Measurements from ENCODE around the gene HABP4.

The HABP4 gene

DNA sequence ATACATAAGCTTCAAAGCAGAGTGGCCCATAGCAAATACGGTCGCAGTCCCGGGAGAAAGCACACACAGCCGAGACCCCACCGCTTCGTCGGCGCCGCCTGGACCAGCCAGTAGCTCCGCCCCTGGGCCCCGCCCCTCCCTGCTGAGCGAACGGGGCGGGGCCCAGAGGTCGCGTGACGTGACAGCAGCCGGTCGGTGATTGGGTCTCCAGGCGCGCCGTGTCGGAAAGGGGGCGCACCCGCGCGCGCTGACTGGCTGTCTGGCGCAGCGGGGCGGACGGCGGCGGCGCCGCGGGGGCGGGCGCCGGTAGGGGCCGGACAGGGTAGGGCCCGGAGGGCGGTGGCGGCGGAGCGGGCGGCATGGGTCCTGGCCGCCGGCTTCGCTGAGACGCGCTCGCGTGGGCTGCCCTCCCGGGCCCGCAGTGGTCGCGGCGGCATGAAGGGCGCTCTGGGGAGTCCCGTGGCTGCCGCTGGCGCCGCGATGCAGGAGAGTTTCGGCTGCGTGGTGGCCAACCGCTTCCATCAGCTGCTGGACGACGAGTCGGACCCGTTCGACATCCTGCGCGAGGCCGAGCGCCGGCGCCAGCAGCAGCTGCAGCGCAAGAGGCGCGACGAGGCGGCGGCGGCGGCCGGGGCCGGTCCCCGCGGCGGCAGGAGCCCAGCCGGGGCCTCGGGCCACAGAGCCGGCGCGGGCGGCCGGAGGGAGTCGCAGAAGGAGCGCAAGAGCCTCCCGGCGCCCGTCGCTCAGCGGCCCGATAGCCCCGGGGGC lies at the start of gene HABP4:
Gene HABP4 (plus strand): TSS at position 325 of the 768 bp plus-strand sequence. CDS start 111 bp downstream, at position 436.
- H3K36me3 ChIP-seq (ENCODE audit: control insufficient read depth, insufficient read depth, low read length): no peaks in the 10 kb centered on the region
- DNase-seq (ENCODE audit: low read depth, low spot score): no peak
- H3K4me1 ChIP-seq (ENCODE audit: control insufficient read depth, insufficient read depth, low read length): no peaks in the 10 kb centered on the region
- H3K27ac ChIP-seq (ENCODE audit: low read length): no peak within 1 kb of the TSS
- H3K27me3 ChIP-seq (ENCODE audit: control insufficient read depth, insufficient read depth, low read length): no peaks in the 10 kb centered on the region
- WGBS (ENCODE audit: insufficient coverage, insufficient read length): no CpG with 5 or more reads among the region's 108 CpGs
- no peaks in the 10 kb centered on the region for H3K9me3 ChIP-seq (ENCODE audit: control insufficient read depth, insufficient read depth, low read length)
- H3K4me3 ChIP-seq (ENCODE audit: low read length): peak within 1 kb of the TSS; percentile 99

DNA sequence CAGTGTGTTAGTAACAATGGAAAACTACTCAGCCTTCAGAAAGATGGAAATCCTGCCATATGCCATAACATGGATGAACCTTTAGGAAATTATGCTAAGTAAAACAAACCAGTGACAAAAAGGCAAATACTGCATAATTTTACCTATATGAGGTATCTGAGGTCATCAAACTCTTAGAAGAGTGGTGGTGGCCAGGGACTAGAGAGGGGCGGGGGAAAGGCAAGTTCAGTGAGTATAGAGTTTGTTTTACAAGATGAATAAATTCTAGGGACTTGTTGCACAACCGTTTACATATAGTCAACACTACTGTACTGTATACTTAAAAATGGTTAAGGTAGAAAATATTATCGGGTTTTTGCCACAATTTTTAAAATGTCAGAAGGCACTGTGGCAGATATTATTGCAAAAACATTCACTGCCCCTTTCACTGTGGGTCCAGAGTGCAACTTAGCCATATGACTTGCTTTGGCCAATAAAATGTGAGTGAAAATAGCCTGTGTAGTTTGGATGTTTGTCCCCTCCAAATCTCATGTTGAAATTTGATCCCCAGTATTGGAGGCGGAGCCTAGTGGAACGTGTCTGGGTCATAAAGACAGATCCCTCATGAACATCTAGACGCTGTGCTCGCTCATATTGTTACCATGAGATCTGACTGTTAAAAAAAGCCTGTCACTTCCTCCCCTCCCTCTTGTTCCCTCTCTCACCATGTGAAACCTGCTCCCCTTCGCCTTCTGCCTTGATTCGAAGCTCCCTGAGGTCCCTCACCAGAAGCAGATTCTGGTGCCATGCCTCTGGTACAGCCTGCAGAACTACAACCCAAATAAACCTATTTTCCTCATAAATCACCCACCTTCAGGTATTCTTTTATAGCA lies 41.3 kb upstream of the HABP4 start:
- H3K4me1 ChIP-seq (ENCODE audit: control insufficient read depth, insufficient read depth, low read length): peaks cover 2% of the 10 kb centered on the region; the same call in 1 of the 2 replicates
- H3K27ac ChIP-seq (ENCODE audit: low read length): no peak overlapping the region
- H3K9me3 ChIP-seq (ENCODE audit: control insufficient read depth, insufficient read depth, low read length): no peaks in the 10 kb centered on the region
- H3K36me3 ChIP-seq (ENCODE audit: control insufficient read depth, insufficient read depth, low read length): no peaks in the 10 kb centered on the region
- no peak overlapping the region for H3K4me3 ChIP-seq (ENCODE audit: low read length)
- no peak for DNase-seq (ENCODE audit: low read depth, low spot score)
- no peaks in the 10 kb centered on the region for H3K27me3 ChIP-seq (ENCODE audit: control insufficient read depth, insufficient read depth, low read length)
- WGBS (ENCODE audit: insufficient coverage, insufficient read length): no CpG with 5 or more reads among the region's 9 CpGs

GRCh38 chr9:96411129-96411838 lies 38.7 kb upstream of the HABP4 start:
- no CpG with 5 or more reads among the region's 5 CpGs for WGBS (ENCODE audit: insufficient coverage, insufficient read length)
- Histone ChIP-seq H3K36me3 (ENCODE audit: control insufficient read depth, insufficient read depth, low read length) (no peaks in the 10 kb centered on the region), H3K27ac (ENCODE audit: low read length) (no peak overlapping the region), H3K9me3 (ENCODE audit: control insufficient read depth, insufficient read depth, low read length) (no peaks in the 10 kb centered on the region), H3K4me3 (ENCODE audit: low read length) (no peak overlapping the region), H3K4me1 (ENCODE audit: control insufficient read depth, insufficient read depth, low read length) (peaks cover 2% of the 10 kb centered on the region; the same call in 1 of the 2 replicates), H3K27me3 (ENCODE audit: control insufficient read depth, insufficient read depth, low read length) (no peaks in the 10 kb centered on the region)
- DNase-seq (ENCODE audit: low read depth, low spot score): no peak

DNA sequence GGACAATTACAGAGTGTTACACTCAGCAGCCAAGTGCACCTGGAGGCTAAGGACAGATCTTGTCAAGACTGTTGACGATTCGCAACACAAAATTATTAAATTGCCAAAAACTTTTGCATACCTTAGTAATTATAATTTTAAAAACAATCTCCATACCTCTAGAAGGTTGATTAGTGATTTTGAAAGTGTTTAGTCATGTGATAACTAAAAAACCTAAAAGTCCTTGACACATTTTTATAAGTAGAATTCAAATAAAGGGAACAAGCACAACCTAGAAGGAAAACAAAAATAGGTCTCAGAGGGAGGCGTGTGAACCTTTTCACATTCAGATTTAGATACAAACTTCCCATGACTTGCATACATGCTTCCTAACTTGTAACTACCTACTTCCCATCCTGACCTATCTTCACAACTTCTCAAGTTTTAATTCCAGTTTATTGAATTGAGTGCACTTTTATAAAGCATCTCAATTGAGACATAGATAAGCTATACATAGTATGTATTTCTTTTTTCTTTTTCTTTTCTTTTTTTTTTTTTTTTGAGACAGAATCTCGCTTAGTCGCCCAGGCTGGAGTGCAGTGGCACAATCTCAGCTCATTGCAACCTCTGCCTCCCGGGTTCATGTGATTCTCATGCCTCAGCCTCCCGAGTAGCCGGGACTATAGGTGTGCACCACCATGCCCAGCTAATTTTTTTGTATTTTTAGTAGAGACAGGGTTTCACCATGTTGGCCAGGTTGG lies 37.6 kb upstream of the HABP4 start:
- Histone ChIP-seq H3K36me3 (ENCODE audit: control insufficient read depth, insufficient read depth, low read length) (no peaks in the 10 kb centered on the region), H3K27ac (ENCODE audit: low read length) (no peak overlapping the region), H3K9me3 (ENCODE audit: control insufficient read depth, insufficient read depth, low read length) (no peaks in the 10 kb centered on the region), H3K4me1 (ENCODE audit: control insufficient read depth, insufficient read depth, low read length) (peaks cover 2% of the 10 kb centered on the region; the same call in 1 of the 2 replicates), H3K4me3 (ENCODE audit: low read length) (no peak overlapping the region), H3K27me3 (ENCODE audit: control insufficient read depth, insufficient read depth, low read length) (no peaks in the 10 kb centered on the region)
- no peak for DNase-seq (ENCODE audit: low read depth, low spot score)
- WGBS (ENCODE audit: insufficient coverage, insufficient read length): 100% methylated on average over 2 of the region's 8 CpGs

DNA sequence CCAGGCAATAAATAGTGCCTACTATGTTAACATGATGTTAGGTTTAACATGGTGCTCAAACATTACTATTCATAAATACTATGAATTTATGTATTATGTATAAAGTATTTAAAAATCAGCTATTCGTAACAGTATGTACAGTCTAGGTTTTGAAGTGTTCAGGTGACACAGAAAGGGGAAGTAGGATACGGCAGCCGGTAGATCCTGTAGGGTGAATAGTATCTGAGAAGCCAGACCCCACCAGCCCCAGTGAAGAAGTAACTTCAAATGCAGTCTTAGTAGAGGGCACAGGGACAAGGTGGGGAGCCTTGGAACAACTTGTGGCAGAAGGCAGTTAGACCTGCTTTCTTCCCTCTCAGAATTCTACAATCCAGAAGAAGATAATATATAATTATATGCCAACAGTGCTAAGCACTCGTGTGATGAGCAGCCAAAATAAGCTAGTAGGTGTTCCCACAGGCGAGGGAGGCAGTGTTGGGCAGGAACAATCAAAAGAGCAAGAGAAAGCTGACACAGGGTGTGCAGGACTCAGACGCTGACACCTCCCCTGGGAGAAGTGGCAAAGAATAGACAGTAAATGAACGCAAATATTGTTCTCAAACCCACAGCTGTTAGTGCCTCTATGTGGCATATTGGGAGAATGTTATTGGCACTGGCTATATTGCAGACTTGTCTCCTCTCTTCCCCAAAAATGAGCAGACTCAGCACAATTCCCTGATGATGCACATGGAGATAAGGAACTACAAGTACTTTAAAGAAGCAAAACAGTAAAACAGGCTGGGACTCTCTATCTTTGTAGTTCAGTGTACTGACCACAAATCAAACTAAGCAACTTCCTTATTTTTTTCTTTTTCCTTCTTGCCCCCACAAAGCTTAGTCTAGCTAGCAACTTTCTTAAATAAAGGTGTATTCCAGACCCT lies 36.4 kb upstream of the HABP4 start:
- Histone ChIP-seq H3K9me3 (ENCODE audit: control insufficient read depth, insufficient read depth, low read length) (no peaks in the 10 kb centered on the region), H3K4me3 (ENCODE audit: low read length) (no peak overlapping the region), H3K36me3 (ENCODE audit: control insufficient read depth, insufficient read depth, low read length) (no peaks in the 10 kb centered on the region), H3K27ac (ENCODE audit: low read length) (no peak overlapping the region), H3K4me1 (ENCODE audit: control insufficient read depth, insufficient read depth, low read length) (peaks cover 2% of the 10 kb centered on the region; the same call in 1 of the 2 replicates), H3K27me3 (ENCODE audit: control insufficient read depth, insufficient read depth, low read length) (no peaks in the 10 kb centered on the region)
- no CpG with 5 or more reads among the region's 7 CpGs for WGBS (ENCODE audit: insufficient coverage, insufficient read length)
- no peak for DNase-seq (ENCODE audit: low read depth, low spot score)

GRCh38 chr9:96417051-96417586 lies 32.9 kb upstream of the HABP4 start:
- no peak for DNase-seq (ENCODE audit: low read depth, low spot score)
- Histone ChIP-seq H3K27ac (ENCODE audit: low read length) (no peak overlapping the region), H3K4me3 (ENCODE audit: low read length) (peak overlapping the region; percentile 83), H3K36me3 (ENCODE audit: control insufficient read depth, insufficient read depth, low read length) (no peaks in the 10 kb centered on the region), H3K9me3 (ENCODE audit: control insufficient read depth, insufficient read depth, low read length) (no peaks in the 10 kb centered on the region), H3K4me1 (ENCODE audit: control insufficient read depth, insufficient read depth, low read length) (peaks cover 5% of the 10 kb centered on the region), H3K27me3 (ENCODE audit: control insufficient read depth, insufficient read depth, low read length) (no peaks in the 10 kb centered on the region)
- no CpG with 5 or more reads among the region's 50 CpGs for WGBS (ENCODE audit: insufficient coverage, insufficient read length)

- DNase-seq (ENCODE audit: low read depth, low spot score): no peak
- Histone ChIP-seq H3K27ac (ENCODE audit: low read length) (no peak overlapping the region), H3K9me3 (ENCODE audit: control insufficient read depth, insufficient read depth, low read length) (no peaks in the 10 kb centered on the region), H3K27me3 (ENCODE audit: control insufficient read depth, insufficient read depth, low read length) (no peaks in the 10 kb centered on the region), H3K4me1 (ENCODE audit: control insufficient read depth, insufficient read depth, low read length) (peaks cover 5% of the 10 kb centered on the region), H3K4me3 (ENCODE audit: low read length) (peak overlapping the region; percentile 83), H3K36me3 (ENCODE audit: control insufficient read depth, insufficient read depth, low read length) (no peaks in the 10 kb centered on the region)
- no CpG with 5 or more reads among the region's 62 CpGs for WGBS (ENCODE audit: insufficient coverage, insufficient read length)
These were observed 32.3 kb upstream of the HABP4 start for GRCh38 chr9:96417661-96418082.

DNA sequence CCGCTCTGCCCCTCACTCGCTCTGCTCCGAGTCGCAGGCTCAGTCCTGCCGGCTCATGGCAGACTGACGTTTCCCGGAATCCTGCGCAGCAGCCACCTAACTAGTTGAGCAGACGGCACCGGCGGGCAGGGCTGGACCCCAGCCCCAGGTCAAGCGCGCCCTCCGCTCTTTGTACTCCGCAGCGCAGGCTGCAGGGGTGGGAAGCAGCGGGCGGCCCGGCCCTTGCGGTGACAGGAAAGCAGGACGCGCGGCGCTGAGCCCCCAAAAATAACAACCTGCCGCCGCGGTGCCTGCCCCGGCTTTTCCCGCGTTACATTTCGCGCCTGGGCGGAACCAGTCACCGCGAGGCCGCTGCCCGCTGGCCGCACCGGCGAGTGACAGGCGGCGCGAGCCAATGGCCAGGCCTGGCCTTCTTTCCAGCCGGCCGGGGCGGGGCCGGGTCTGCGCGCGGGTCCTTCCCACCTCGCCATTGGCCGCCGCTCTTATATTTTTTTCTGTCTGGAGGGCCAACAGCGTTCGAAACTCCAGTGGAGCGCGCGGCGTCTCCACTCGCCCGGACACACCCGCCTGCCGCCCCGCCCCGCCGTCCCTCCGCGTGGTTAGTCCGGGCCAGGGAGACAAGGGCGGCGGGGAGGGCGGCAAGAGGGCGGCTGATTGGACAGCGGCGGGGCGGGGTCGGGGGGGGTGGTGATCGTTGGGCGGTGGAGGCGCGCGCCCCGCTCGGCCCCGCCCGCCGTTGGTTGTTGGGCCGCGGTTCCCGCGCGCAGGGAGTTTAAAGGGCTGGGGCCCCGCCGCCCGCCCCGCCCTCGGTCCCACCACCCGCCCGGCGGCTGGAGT lies 31.7 kb upstream of the HABP4 start, which contains the start of gene ZNF367:
Gene ZNF367 (minus strand): TSS at position 288 of the 837 bp plus-strand sequence. CDS start 338 bp downstream, outside the sequence.
- Histone ChIP-seq H3K36me3 (ENCODE audit: control insufficient read depth, insufficient read depth, low read length) (no peaks in the 10 kb centered on the region), H3K9me3 (ENCODE audit: control insufficient read depth, insufficient read depth, low read length) (no peaks in the 10 kb centered on the region), H3K27me3 (ENCODE audit: control insufficient read depth, insufficient read depth, low read length) (no peaks in the 10 kb centered on the region), H3K4me3 (ENCODE audit: low read length) (peak within 1 kb of the TSS; percentile 83), H3K4me1 (ENCODE audit: control insufficient read depth, insufficient read depth, low read length) (peaks cover 5% of the 10 kb centered on the region), H3K27ac (ENCODE audit: low read length) (no peak within 1 kb of the TSS)
- no peak for DNase-seq (ENCODE audit: low read depth, low spot score)
- WGBS (ENCODE audit: insufficient coverage, insufficient read length): no CpG with 5 or more reads among the region's 100 CpGs

Measured in iPS DF 6.9 (cell line).